ENCODE measurements around the gene HERC2.

HERC2 gene

GRCh38 chr15:28112962-28113361 lies 209.0 kb downstream of the HERC2 start:
- DNase-seq (ENCODE audit: low spot score) = no peak

GRCh38 chr15:28112101-28112760 lies 209.7 kb downstream of the HERC2 start:
- DNase-seq (ENCODE audit: low spot score) = no peak

GRCh38 chr15:28111543-28111942 lies 210.4 kb downstream of the HERC2 start:
- DNase-seq (ENCODE audit: low spot score) = no peak

GRCh38 chr15:28110481-28110881 lies 211.5 kb downstream of the HERC2 start:
- peak; percentile 51 for DNase-seq (ENCODE audit: low spot score)

- no peak for DNase-seq (ENCODE audit: low spot score)
Measured at GRCh38 chr15:28109626-28110455, 212.1 kb downstream of the HERC2 start.

- no peak for DNase-seq (ENCODE audit: low spot score)
Measured at GRCh38 chr15:28107904-28108275, 214.1 kb downstream of the HERC2 start.

- no peak for DNase-seq (ENCODE audit: low spot score)
Measured at GRCh38 chr15:28107111-28107903, 214.7 kb downstream of the HERC2 start.

GRCh38 chr15:28106294-28107110 lies 215.5 kb downstream of the HERC2 start:
- no peak for DNase-seq (ENCODE audit: low spot score)

GRCh38 chr15:28105793-28106192 lies 216.2 kb downstream of the HERC2 start:
- DNase-seq (ENCODE audit: low spot score) = no peak

GRCh38 chr15:28105224-28105791 lies 216.7 kb downstream of the HERC2 start:
- DNase-seq (ENCODE audit: low spot score) = no peak

GRCh38 chr15:28104326-28104725 lies 217.7 kb downstream of the HERC2 start:
- no peak for DNase-seq (ENCODE audit: low spot score)

GRCh38 chr15:28103831-28104230 lies 218.1 kb downstream of the HERC2 start:
- no peak for DNase-seq (ENCODE audit: low spot score)

- DNase-seq (ENCODE audit: low spot score) = no peak
Measured at GRCh38 chr15:28101983-28102441, 220.0 kb downstream of the HERC2 start.

GRCh38 chr15:28101201-28101600 lies 220.8 kb downstream of the HERC2 start:
- no peak for DNase-seq (ENCODE audit: low spot score)

- DNase-seq (ENCODE audit: low spot score) = no peak
Measured at GRCh38 chr15:28100516-28101195, 221.3 kb downstream of the HERC2 start.

- DNase-seq (ENCODE audit: low spot score) = no peak
Measured at GRCh38 chr15:28099555-28100140, 222.3 kb downstream of the HERC2 start.

GRCh38 chr15:28098766-28099554 lies 223.0 kb downstream of the HERC2 start, which contains the start of gene OCA2:
TSS of gene OCA2 (minus strand) at chr15:28099315. CDS start at chr15:28081874, 17,441 bp downstream.
- no peak for DNase-seq (ENCODE audit: low spot score)

- DNase-seq (ENCODE audit: low spot score) = no peak
Measured at GRCh38 chr15:28098360-28098765, 223.6 kb downstream of the HERC2 start.

- no peak for DNase-seq (ENCODE audit: low spot score)
Measured at GRCh38 chr15:28097656-28098359, 224.2 kb downstream of the HERC2 start.
